WTC11 (cell line): ENCODE measurements around the gene MDM4. TPM values are rescaled to one million over a fixed set of nuclear protein-coding genes. Genes with fewer than 3 reads are reported as not detected.

ENCODE experiments used
- ATAC-seq: fragments of 200-7000 bp; cut with Tn5 transposase; 2 replicates; pipeline ENCODE4 v1.10.0; 2021; ENCODE audit warnings: mild to moderate bottlenecking, moderate library complexity
- CTCF ChIA-PET: fragments of 300-600 bp; sonication (Branson Sonifier 250); formaldehyde crosslinking; loops from one replicate; lab custom pipeline; 2021; ENCODE audit warnings: antibody characterized with exemption; lab: Charles Lee
- POLR2A ChIA-PET: fragments of 350-600 bp; sonication (Branson Sonifier 250); formaldehyde crosslinking; loops from one replicate; lab custom pipeline; 2021; ENCODE audit warnings: antibody characterized with exemption; lab: Charles Lee
- DNase-seq: peaks from one replicate; pipeline ENCODE4 v3.0.0; 2021; ENCODE audit warnings: low spot score
- H3K27ac Mint-ChIP-seq: 2 replicates; pipeline ENCODE4 v1.8.0; 2021; ENCODE audit warnings: mixed read lengths
- H3K27me3 Mint-ChIP-seq: 2 replicates; pipeline ENCODE4 v1.8.0; 2021; ENCODE audit warnings: low read depth, mild to moderate bottlenecking, moderate library complexity, mixed read lengths
- H3K36me3 Mint-ChIP-seq: 2 replicates; pipeline ENCODE4 v1.8.0; 2021; ENCODE audit warnings: mixed read lengths
- H3K4me1 Mint-ChIP-seq: 2 replicates; pipeline ENCODE4 v1.8.0; 2022; ENCODE audit warnings: mixed read lengths
- H3K4me3 Mint-ChIP-seq: 2 replicates; pipeline ENCODE4 v1.8.0; 2021; ENCODE audit warnings: mild to moderate bottlenecking, moderate library complexity, mixed read lengths
- H3K9me3 Mint-ChIP-seq: 2 replicates; pipeline ENCODE4 v1.8.0; 2021; ENCODE audit warnings: mixed read lengths
- CBFB ChIP-seq: sonication (generic); formaldehyde crosslinking; IDR thresholded peaks from 2 replicates; pipeline ENCODE4 v1.8.1; 2022; ENCODE audit warnings: mild to moderate bottlenecking, low read depth, missing genetic modification reagents
- EMX1 ChIP-seq: fragments of 250-450 bp; sonication (Bioruptor Pico); IDR thresholded peaks from 2 replicates; pipeline ENCODE4 v1.8.0; 2021; ENCODE audit warnings: mild to moderate bottlenecking
- GABPB1 ChIP-seq: sonication (generic); formaldehyde crosslinking; IDR thresholded peaks from 2 replicates; pipeline ENCODE4 v1.8.1; 2023; ENCODE audit warnings: mild to moderate bottlenecking, missing genetic modification reagents
- GTF2I ChIP-seq: fragments of 250-450 bp; sonication (Bioruptor Pico); conservative IDR thresholded peaks from 2 replicates; pipeline ENCODE4 v1.4.0; 2021; ENCODE audit warnings: mild to moderate bottlenecking
- MXD4 ChIP-seq: fragments of 250-450 bp; sonication (Bioruptor Pico); IDR thresholded peaks from 2 replicates; pipeline ENCODE4 v1.8.0; 2021; ENCODE audit warnings: mild to moderate bottlenecking, moderate library complexity, borderline replicate concordance
- NFE2L1 ChIP-seq: sonication (generic); formaldehyde crosslinking; IDR thresholded peaks from 2 replicates; pipeline ENCODE4 v1.8.1; 2023; ENCODE audit warnings: missing genetic modification reagents
- SMAD4 ChIP-seq: sonication (generic); formaldehyde crosslinking; IDR thresholded peaks from 2 replicates; pipeline ENCODE4 v1.8.0; 2022; ENCODE audit warnings: mild to moderate bottlenecking, missing genetic modification reagents
- ZNF138 ChIP-seq: sonication (generic); formaldehyde crosslinking; conservative IDR thresholded peaks from 2 replicates; pipeline ENCODE4 v1.8.1; 2022; ENCODE audit warnings: mild to moderate bottlenecking, moderate library complexity, missing genetic modification reagents
- ZNF219 ChIP-seq: sonication (generic); formaldehyde crosslinking; IDR thresholded peaks from 2 replicates; pipeline ENCODE4 v1.8.0; 2023; ENCODE audit warnings: missing genetic modification reagents, mild to moderate bottlenecking, borderline replicate concordance
- ZNF423 ChIP-seq: fragments of 250-450 bp; sonication (Bioruptor Pico); IDR thresholded peaks from 2 replicates; pipeline ENCODE4 v2.1.2; 2022; ENCODE audit warnings: mild to moderate bottlenecking, moderate library complexity
- total RNA-seq: library from RNA; stranded (reverse); gene quantifications from 3 replicates; pipeline ENCODE4 v1.2.3, GENCODE V29; 2021
- TF ChIP-seq, protein P1 (sequence below): sonication (generic); formaldehyde crosslinking; conservative IDR thresholded peaks from 2 replicates; pipeline ENCODE4 v1.8.1; 2023; ENCODE audit warnings: mild to moderate bottlenecking, low read depth, missing genetic modification reagents, moderate library complexity
- TF ChIP-seq, protein P2 (sequence below): sonication (generic); formaldehyde crosslinking; IDR thresholded peaks from 2 replicates; pipeline ENCODE4 v1.8.0; 2022; ENCODE audit warnings: mild to moderate bottlenecking, missing genetic modification reagents
- TF ChIP-seq, protein P3 (sequence below): fragments of 250-450 bp; sonication (Bioruptor Pico); IDR thresholded peaks from 2 replicates; pipeline ENCODE4 v1.8.0; 2021; ENCODE audit warnings: mild to moderate bottlenecking
- TF ChIP-seq, protein P4 (sequence below): sonication (generic); formaldehyde crosslinking; IDR thresholded peaks from 2 replicates; pipeline ENCODE4 v1.8.1; 2023; ENCODE audit warnings: mild to moderate bottlenecking, moderate library complexity, missing genetic modification reagents
- TF ChIP-seq, protein P5 (sequence below): fragments of 250-450 bp; sonication (Bioruptor Pico); IDR thresholded peaks from 2 replicates; pipeline ENCODE4 v1.9.0; 2021; ENCODE audit warnings: moderate library complexity, mild to moderate bottlenecking, inconsistent platforms, borderline replicate concordance

Gene MDM4
- total RNA-seq, 1 experiment from 2014 or later: 76.2 TPM

DNA sequence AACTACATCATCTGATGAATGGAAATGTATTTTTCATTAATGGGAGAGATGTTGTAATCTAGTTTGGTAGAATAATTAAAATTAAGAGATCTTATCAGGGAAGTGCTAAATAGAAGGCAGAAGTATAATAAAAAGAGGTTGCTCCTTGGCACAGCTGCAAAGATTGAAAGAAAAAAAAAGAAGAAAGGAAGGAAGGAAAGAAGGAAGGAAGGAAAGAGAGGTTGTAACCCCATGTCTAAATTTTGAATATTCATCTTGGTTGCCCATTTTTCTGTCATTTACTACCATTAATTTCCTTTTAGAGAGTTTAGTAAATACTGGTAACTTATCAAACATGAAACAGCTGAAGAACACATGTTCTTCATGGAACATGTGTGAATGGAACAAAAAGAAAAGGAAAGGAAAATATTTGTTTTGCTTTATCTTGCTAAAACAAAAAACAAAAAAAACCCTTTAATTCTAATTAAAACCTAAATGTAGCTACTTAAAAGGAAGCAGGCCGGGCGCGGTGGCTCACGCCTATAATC, 10.5 kb upstream of the MDM4 start:
- Mint-ChIP-seq H3K36me3 (no peaks in the 10 kb centered on the region), H3K27me3 (no peaks in the 10 kb centered on the region), H3K4me1 (peaks cover 11% of the 10 kb centered on the region), H3K4me3 (peak overlapping the region; percentile 96), H3K9me3 (no peaks in the 10 kb centered on the region), H3K27ac (no peak overlapping the region; the same call in 1 of the 2 replicates)
- no peak for ATAC-seq
- no peak for DNase-seq
- CTCF ChIA-PET: interaction anchor here (0.8 to 19.5 kb wide), 10 partner anchors 9 to 377 kb away, joined by 3 to 906 read pairs (median 13); partner anchors contain the start of genes MDM4 and PIK3C2B
- POLR2A ChIA-PET: interaction anchor here (1.0 to 3.1 kb wide), 3 partner anchors 11 to 59 kb away, joined by 6 to 38 read pairs (median 16); partner anchors contain the start of genes MDM4 and PIK3C2B
- no peak for TF ChIP-seq NFE2L1 (CRISPR knock-in tag)
- no peak for TF ChIP-seq EMX1 (CRISPR knock-in tag)
- TF ChIP-seq, protein P1, sequence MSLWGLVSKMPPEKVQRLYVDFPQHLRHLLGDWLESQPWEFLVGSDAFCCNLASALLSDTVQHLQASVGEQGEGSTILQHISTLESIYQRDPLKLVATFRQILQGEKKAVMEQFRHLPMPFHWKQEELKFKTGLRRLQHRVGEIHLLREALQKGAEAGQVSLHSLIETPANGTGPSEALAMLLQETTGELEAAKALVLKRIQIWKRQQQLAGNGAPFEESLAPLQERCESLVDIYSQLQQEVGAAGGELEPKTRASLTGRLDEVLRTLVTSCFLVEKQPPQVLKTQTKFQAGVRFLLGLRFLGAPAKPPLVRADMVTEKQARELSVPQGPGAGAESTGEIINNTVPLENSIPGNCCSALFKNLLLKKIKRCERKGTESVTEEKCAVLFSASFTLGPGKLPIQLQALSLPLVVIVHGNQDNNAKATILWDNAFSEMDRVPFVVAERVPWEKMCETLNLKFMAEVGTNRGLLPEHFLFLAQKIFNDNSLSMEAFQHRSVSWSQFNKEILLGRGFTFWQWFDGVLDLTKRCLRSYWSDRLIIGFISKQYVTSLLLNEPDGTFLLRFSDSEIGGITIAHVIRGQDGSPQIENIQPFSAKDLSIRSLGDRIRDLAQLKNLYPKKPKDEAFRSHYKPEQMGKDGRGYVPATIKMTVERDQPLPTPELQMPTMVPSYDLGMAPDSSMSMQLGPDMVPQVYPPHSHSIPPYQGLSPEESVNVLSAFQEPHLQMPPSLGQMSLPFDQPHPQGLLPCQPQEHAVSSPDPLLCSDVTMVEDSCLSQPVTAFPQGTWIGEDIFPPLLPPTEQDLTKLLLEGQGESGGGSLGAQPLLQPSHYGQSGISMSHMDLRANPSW (CRISPR knock-in tag): no peak
- TF ChIP-seq ZNF138 (CRISPR knock-in tag): no peak
- no peak for TF ChIP-seq GABPB1 (CRISPR knock-in tag)
- TF ChIP-seq SMAD4 (CRISPR knock-in tag): no peak
- TF ChIP-seq MXD4 (CRISPR knock-in tag): no peak
- TF ChIP-seq, protein P2, sequence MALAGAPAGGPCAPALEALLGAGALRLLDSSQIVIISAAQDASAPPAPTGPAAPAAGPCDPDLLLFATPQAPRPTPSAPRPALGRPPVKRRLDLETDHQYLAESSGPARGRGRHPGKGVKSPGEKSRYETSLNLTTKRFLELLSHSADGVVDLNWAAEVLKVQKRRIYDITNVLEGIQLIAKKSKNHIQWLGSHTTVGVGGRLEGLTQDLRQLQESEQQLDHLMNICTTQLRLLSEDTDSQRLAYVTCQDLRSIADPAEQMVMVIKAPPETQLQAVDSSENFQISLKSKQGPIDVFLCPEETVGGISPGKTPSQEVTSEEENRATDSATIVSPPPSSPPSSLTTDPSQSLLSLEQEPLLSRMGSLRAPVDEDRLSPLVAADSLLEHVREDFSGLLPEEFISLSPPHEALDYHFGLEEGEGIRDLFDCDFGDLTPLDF: no peak
- TF ChIP-seq, protein P3, sequence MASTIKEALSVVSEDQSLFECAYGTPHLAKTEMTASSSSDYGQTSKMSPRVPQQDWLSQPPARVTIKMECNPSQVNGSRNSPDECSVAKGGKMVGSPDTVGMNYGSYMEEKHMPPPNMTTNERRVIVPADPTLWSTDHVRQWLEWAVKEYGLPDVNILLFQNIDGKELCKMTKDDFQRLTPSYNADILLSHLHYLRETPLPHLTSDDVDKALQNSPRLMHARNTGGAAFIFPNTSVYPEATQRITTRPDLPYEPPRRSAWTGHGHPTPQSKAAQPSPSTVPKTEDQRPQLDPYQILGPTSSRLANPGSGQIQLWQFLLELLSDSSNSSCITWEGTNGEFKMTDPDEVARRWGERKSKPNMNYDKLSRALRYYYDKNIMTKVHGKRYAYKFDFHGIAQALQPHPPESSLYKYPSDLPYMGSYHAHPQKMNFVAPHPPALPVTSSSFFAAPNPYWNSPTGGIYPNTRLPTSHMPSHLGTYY (CRISPR knock-in tag): no peak
- TF ChIP-seq GTF2I (CRISPR knock-in tag): no peak
- TF ChIP-seq CBFB (CRISPR knock-in tag): no peak
- TF ChIP-seq ZNF219: no peak

DNA sequence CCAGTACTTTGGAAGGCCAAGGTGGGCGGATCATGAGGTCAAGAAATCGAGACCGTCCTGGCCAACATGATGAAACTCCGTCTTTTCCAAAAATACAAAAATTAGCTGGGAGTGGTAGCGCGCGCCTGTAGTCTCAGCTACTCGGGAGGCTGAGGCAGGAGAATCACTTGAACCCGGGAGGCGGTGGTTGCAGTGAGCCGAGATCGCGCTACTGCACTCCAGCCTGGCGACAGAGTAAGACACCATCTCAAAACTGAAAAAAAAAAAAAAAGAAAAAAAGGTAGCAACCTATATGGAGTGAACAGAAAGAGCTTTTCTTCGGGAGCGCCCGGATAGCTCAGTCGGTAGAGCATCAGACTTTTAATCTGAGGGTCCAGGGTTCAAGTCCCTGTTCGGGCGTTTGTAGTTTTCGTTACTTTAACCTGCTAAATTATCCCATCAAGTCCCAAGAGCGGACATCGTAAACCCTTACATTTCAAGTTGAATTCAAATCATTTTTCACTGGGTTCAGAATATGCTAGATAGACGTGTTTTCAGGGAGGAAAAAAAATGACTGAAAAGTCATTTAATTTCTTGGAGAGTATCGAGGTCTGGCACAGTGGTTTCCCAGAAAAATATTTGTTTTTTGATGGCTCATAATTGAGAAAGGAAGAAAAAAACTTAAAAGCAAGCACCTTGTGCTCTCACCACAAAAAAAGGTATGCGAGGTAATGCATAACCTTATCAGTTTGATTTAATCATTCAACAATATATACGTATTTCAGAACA, 9.8 kb upstream of the MDM4 start:
- ChIA-PET POLR2A (interaction anchor here (1.0 to 3.1 kb wide), 4 partner anchors 10 to 94 kb away, joined by 3 to 38 read pairs (median 11); partner anchors contain the start of genes MDM4 and PIK3C2B), CTCF (interaction anchor here (0.8 to 19.5 kb wide), 10 partner anchors 9 to 377 kb away, joined by 3 to 906 read pairs (median 13); partner anchors contain the start of genes MDM4 and PIK3C2B)
- peak overlapping the region; percentile 96 for H3K4me3 Mint-ChIP-seq
- DNase-seq (peak; percentile 72), ATAC-seq (peak; percentile 86)
- H3K27ac Mint-ChIP-seq: peak overlapping the region; percentile 68
- H3K4me1 Mint-ChIP-seq: peaks cover 11% of the 10 kb centered on the region
- no peaks in the 10 kb centered on the region for H3K9me3 Mint-ChIP-seq
- no peaks in the 10 kb centered on the region for H3K36me3 Mint-ChIP-seq
- TF ChIP-seq, protein P4, sequence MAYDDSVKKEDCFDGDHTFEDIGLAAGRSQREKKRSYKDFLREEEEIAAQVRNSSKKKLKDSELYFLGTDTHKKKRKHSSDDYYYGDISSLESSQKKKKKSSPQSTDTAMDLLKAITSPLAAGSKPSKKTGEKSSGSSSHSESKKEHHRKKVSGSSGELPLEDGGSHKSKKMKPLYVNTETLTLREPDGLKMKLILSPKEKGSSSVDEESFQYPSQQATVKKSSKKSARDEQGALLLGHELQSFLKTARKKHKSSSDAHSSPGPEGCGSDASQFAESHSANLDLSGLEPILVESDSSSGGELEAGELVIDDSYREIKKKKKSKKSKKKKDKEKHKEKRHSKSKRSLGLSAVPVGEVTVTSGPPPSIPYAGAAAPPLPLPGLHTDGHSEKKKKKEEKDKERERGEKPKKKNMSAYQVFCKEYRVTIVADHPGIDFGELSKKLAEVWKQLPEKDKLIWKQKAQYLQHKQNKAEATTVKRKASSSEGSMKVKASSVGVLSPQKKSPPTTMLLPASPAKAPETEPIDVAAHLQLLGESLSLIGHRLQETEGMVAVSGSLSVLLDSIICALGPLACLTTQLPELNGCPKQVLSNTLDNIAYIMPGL: peak; percentile 64; the same call in 1 of the 2 replicates
- 0 out of 2 replicates have a peak, but pooled peaks have one; percentile 6 for TF ChIP-seq ZNF423
- TF ChIP-seq, protein P5, sequence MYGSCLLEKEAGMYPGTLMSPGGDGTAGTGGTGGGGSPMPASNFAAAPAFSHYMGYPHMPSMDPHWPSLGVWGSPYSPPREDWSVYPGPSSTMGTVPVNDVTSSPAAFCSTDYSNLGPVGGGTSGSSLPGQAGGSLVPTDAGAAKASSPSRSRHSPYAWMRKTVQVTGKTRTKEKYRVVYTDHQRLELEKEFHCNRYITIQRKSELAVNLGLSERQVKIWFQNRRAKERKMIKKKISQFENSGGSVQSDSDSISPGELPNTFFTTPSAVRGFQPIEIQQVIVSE (CRISPR knock-in tag): peak; percentile 92
- TF ChIP-seq, protein P3 (CRISPR knock-in tag): no peak
- H3K27me3 Mint-ChIP-seq: peaks cover 3% of the 10 kb centered on the region; the same call in 1 of the 2 replicates
